SH-SY5Y (cell line): Measurements from ENCODE around the gene SFTA2.

Source experiments
- GATA2 ChIP-seq: IDR thresholded peaks from 2 replicates; pipeline ENCODE4 v1.6.1; 2011; ENCODE audit warnings: mild to moderate bottlenecking, low read depth, low read length
- GATA3 ChIP-seq: IDR thresholded peaks from 2 replicates; pipeline ENCODE4 v1.6.1; 2011; ENCODE audit warnings: low read depth, mild to moderate bottlenecking, low read length, moderate library complexity

DNA sequence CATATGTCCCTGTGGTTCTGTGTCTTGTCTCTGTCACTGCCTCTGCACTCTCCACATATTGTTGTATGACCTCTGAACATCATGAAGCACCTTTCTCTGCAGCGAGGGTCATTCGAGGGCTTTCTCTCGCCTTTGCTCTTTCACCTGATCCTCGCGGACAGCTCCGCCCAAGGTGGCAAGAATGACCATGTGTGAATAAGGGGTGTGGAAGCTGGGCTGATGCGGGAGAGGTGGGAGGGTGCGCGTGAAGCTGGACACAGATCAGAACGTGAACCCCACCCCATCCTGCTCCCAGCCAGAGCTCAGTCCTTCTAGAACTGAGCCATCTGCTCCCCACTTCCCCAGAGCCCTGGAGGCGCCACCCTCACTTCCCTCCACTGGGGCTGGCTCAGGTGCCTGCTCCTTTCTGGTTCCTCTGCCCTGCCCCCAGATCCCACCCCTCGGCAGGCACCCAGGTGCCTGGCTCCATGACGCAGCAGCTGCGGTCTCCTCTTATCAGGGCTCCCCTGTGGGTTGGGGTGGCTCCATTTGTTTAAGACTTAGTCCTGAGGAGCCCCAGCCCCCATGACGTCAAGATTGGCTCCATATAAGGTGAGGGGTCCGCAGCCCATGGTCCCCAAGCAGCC lies 8.5 kb upstream of the SFTA2 start, which contains the start of gene MUCL3:
- TF ChIP-seq GATA2 (no peak), GATA3 (no peak)
